Measurements from ENCODE around the gene PCSK6. TPM values are rescaled to one million over a fixed set of nuclear protein-coding genes. Genes with fewer than 3 reads are reported as not detected.

The PCSK6 gene
- total RNA-seq, 1 donor from 2014 or later = 3.7 TPM

GRCh38 chr15:101433396-101433795, 56.1 kb downstream of the PCSK6 start:
- DNase-seq (ENCODE audit: low read depth) = no peak
- no peak overlapping the region for H3K4me3 ChIP-seq (ENCODE audit: low read depth, low read length)
- no peak for TF ChIP-seq CTCF (conservative IDR thresholded peaks at IDR 0.05; ENCODE audit: low read depth, low read length)

- no peak overlapping the region for H3K4me3 ChIP-seq (ENCODE audit: low read depth, low read length)
- no peak for TF ChIP-seq CTCF (conservative IDR thresholded peaks at IDR 0.05; ENCODE audit: low read depth, low read length)
- DNase-seq (ENCODE audit: low read depth) = no peak
Measured at GRCh38 chr15:101432982-101433381, 56.5 kb downstream of the PCSK6 start.

GRCh38 chr15:101431748-101432147, 57.8 kb downstream of the PCSK6 start:
- no peak for TF ChIP-seq CTCF (conservative IDR thresholded peaks at IDR 0.05; ENCODE audit: low read depth, low read length)

GRCh38 chr15:101431301-101431700, 58.2 kb downstream of the PCSK6 start:
- no peak for TF ChIP-seq CTCF (conservative IDR thresholded peaks at IDR 0.05; ENCODE audit: low read depth, low read length)
- DNase-seq (ENCODE audit: low read depth) = no peak
- no peak overlapping the region for H3K4me3 ChIP-seq (ENCODE audit: low read depth, low read length)

More at GRCh38 chr15:101431748-101432147, 57.8 kb downstream of the PCSK6 start:
- no peak for DNase-seq (ENCODE audit: low read depth)
- H3K4me3 ChIP-seq (ENCODE audit: low read depth, low read length) = no peak overlapping the region

GRCh38 chr15:101429646-101430045, 59.9 kb downstream of the PCSK6 start:
- H3K4me3 ChIP-seq (ENCODE audit: low read depth, low read length) = no peak overlapping the region
- DNase-seq (ENCODE audit: low read depth) = no peak
- TF ChIP-seq CTCF (conservative IDR thresholded peaks at IDR 0.05; ENCODE audit: low read depth, low read length) = no peak

GRCh38 chr15:101429191-101429590, 60.3 kb downstream of the PCSK6 start:
- no peak for DNase-seq (ENCODE audit: low read depth)
- TF ChIP-seq CTCF (conservative IDR thresholded peaks at IDR 0.05; ENCODE audit: low read depth, low read length) = no peak
- no peak overlapping the region for H3K4me3 ChIP-seq (ENCODE audit: low read depth, low read length)

- H3K4me3 ChIP-seq (ENCODE audit: low read depth, low read length) = no peak overlapping the region
- no peak for DNase-seq (ENCODE audit: low read depth)
- TF ChIP-seq CTCF (conservative IDR thresholded peaks at IDR 0.05; ENCODE audit: low read depth, low read length) = no peak
Measured at GRCh38 chr15:101428758-101429157, 60.7 kb downstream of the PCSK6 start.
